ENCODE measurements around the gene ASB18. TPM values are rescaled to one million over a fixed set of nuclear protein-coding genes. Genes with fewer than 3 reads are reported as not detected.

The ASB18 gene
- total RNA-seq, 1 donor from 2014 or later, result not detected

DNA sequence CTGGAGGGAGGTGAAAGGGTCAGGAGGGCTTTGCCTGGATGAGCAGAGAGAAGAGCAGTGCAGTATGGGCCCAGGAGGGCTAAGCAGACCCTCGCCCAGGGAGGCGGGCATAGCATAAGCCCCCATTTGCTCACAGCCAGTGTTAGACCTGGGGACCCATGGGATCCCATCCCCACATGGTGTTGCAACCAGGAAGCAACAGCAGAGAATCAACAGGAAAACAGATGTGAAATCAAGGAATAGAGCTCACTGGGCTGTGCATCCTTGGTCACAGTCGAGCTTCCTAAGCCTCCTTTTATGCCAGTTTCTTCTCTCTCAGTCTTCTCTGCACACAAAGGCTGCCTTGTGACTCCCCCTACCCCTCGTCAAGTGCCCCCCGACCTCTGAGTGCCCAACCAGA lies 19.9 kb downstream of the ASB18 start:
- no peaks in the 10 kb centered on the region for H3K4me1 Mint-ChIP-seq (ENCODE audit: unreplicated experiment)

DNA sequence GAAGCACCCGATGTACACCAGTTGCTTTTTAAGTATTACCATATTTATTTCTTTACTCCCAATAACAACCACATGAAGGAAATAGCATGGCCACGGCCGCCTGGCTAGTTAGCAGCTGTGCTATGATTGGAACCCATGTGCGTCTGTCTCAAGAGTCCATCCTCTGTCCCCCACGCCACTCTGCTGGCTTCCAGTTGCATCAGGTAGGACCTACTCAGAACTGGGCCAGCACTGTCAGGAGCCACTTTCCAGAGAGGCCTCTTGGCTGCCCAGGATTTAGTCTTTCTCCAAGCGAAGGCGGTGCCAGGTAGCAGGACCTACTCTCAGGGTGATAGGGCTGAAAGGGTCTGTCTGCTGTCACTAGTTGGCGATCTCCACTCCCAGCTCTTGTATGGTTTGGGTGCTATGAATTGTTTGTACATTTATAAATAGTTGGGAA lies 22.1 kb downstream of the ASB18 start:
- no peaks in the 10 kb centered on the region for H3K9me3 Mint-ChIP-seq (ENCODE audit: unreplicated experiment)

More for the DNA sequence above, 19.9 kb downstream of the ASB18 start:
- Mint-ChIP-seq H3K36me3 (ENCODE audit: low read depth, unreplicated experiment) (peaks cover 5% of the 10 kb centered on the region), H3K27ac (ENCODE audit: unreplicated experiment) (no peak overlapping the region), H3K9me3 (ENCODE audit: unreplicated experiment) (no peaks in the 10 kb centered on the region), H3K4me3 (ENCODE audit: unreplicated experiment) (no peak overlapping the region), H3K27me3 (ENCODE audit: unreplicated experiment) (peaks cover 11% of the 10 kb centered on the region)
- TF ChIP-seq, protein P1, sequence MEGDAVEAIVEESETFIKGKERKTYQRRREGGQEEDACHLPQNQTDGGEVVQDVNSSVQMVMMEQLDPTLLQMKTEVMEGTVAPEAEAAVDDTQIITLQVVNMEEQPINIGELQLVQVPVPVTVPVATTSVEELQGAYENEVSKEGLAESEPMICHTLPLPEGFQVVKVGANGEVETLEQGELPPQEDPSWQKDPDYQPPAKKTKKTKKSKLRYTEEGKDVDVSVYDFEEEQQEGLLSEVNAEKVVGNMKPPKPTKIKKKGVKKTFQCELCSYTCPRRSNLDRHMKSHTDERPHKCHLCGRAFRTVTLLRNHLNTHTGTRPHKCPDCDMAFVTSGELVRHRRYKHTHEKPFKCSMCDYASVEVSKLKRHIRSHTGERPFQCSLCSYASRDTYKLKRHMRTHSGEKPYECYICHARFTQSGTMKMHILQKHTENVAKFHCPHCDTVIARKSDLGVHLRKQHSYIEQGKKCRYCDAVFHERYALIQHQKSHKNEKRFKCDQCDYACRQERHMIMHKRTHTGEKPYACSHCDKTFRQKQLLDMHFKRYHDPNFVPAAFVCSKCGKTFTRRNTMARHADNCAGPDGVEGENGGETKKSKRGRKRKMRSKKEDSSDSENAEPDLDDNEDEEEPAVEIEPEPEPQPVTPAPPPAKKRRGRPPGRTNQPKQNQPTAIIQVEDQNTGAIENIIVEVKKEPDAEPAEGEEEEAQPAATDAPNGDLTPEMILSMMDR (IDR thresholded peaks at IDR 0.05; ENCODE audit: unreplicated experiment), result no peak
- no peak for DNase-seq (ENCODE audit: low spot score)

DNA sequence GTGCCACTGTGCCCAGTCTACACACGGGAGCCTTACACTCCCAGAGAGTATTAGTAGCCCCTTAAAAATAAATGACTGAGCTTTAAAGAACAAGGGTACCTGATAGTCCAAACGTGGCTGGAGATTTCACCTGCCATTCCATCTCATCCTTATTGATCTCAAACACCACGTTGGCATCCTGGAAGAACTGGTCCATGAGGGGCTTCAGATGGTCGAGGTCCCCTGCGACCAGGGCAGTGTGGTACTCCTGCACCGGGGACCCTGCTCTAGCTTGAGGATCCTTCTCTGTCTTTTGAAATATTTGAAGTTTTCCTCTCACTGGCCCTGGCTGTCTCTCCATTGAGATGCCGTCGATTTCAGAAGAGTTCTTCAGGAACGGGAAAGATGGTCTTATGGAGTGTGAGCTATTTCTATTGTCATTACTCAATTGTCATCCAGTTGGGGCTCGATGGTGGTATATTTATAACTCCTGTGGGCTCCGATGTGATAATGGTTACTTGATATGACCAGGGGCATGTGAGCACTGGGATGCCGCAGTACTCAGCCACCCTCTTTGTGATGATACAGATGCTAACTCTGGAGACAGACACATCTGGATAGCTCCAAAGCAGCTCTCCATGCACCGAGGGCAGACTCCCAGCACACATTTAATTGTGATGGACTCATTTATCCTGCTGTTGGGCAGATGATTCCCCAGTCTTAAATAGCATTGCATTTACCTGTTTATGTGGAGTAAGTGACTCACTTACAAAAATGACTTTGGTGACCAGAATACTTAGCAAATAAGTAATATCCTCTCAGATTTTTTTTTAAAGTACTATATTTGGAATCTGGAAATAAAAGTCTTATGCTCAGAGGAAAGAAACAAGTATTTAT lies 22.8 kb downstream of the ASB18 start:
- Mint-ChIP-seq H3K27me3 (ENCODE audit: unreplicated experiment) (peaks cover 22% of the 10 kb centered on the region), H3K4me3 (ENCODE audit: unreplicated experiment) (no peak overlapping the region), H3K27ac (ENCODE audit: unreplicated experiment) (no peak overlapping the region), H3K36me3 (ENCODE audit: low read depth, unreplicated experiment) (peaks cover 5% of the 10 kb centered on the region), H3K9me3 (ENCODE audit: unreplicated experiment) (no peaks in the 10 kb centered on the region), H3K4me1 (ENCODE audit: unreplicated experiment) (peaks cover 3% of the 10 kb centered on the region)
- TF ChIP-seq, protein P1 (IDR thresholded peaks at IDR 0.05; ENCODE audit: unreplicated experiment), result no peak
- no peak for DNase-seq (ENCODE audit: low spot score)

More for the DNA sequence above, 22.1 kb downstream of the ASB18 start:
- H3K27ac Mint-ChIP-seq (ENCODE audit: unreplicated experiment), result no peak overlapping the region
- H3K4me1 Mint-ChIP-seq (ENCODE audit: unreplicated experiment), result no peaks in the 10 kb centered on the region
- peaks cover 19% of the 10 kb centered on the region for H3K27me3 Mint-ChIP-seq (ENCODE audit: unreplicated experiment)
- peaks cover 5% of the 10 kb centered on the region for H3K36me3 Mint-ChIP-seq (ENCODE audit: low read depth, unreplicated experiment)
- H3K4me3 Mint-ChIP-seq (ENCODE audit: unreplicated experiment), result no peak overlapping the region
- TF ChIP-seq, protein P1 (IDR thresholded peaks at IDR 0.05; ENCODE audit: unreplicated experiment), result no peak
- DNase-seq (ENCODE audit: low spot score), result no peak

DNA sequence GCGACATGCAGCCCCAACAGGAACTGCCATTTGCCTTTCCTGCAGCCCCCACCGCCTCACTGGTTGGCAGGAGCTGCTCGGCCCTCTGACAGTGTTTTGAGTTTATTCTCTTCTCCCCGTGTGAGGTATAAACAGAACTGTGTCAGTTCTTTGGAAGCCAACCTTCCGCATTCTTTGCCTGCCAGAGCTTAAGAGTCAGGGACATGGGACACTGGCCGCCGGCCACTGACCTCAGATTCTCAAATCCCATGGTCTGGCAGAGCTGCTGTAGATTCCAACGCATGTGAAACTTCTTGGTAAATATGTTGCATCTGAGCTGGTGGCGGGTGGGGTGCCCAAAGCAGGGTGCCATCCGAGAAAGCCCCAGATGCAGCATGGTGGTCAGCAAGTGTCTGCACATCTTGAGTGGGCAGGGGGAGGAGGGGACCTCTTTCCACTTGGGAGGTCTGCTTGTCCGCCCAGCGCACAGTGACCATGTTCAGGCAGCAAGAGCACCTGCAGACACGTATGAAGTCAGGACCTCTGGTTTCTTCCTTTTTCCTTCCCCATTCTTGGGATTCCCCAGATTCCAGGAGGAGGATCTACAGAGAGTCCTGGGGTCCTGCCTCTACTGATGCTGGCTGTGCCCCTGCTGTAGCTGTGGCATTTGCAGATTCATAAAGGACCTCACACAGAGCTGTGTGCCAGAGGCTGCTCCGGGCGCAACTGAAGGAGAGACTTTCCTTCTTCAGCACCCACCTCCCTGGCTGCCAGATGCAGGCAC lies 23.8 kb downstream of the ASB18 start:
- no peak overlapping the region for H3K27ac Mint-ChIP-seq (ENCODE audit: unreplicated experiment)
- TF ChIP-seq, protein P1 (IDR thresholded peaks at IDR 0.05; ENCODE audit: unreplicated experiment), result no peak
- peaks cover under 1% of the 10 kb centered on the region for H3K36me3 Mint-ChIP-seq (ENCODE audit: low read depth, unreplicated experiment)
- H3K9me3 Mint-ChIP-seq (ENCODE audit: unreplicated experiment), result no peaks in the 10 kb centered on the region
- H3K27me3 Mint-ChIP-seq (ENCODE audit: unreplicated experiment), result peaks cover 23% of the 10 kb centered on the region
- DNase-seq (ENCODE audit: low spot score), result no peak
- H3K4me1 Mint-ChIP-seq (ENCODE audit: unreplicated experiment), result peaks cover 3% of the 10 kb centered on the region
- no peak overlapping the region for H3K4me3 Mint-ChIP-seq (ENCODE audit: unreplicated experiment)

All from endothelial cell (in vitro differentiated cells).